IMR-90 (cell line): ENCODE data around the gene MFRP. TPM values are rescaled to one million over a fixed set of nuclear protein-coding genes. Genes with fewer than 3 reads are reported as not detected.

Experiments
- ATAC-seq: fragments of 200-7000 bp; cut with Tn5 transposase; 2 replicates; pipeline ENCODE4 v1.9.1; 2020; ENCODE audit warnings: low read depth, mild to moderate bottlenecking, moderate library complexity
- BruUV-seq: library from RNA; stranded (reverse); fragments of 400-500 nt; replicated peaks from 2 replicates; lab custom pipeline; 2021; lab: Mats Ljungman, UMichigan
- CTCF ChIA-PET: fragments of 300-600 bp; formaldehyde crosslinking; extraction: SDS; loops from one replicate; lab custom pipeline; 2021; ENCODE audit warnings: antibody characterized with exemption; lab: Yijun Ruan, JAX
- POLR2A ChIA-PET: fragments of 300-600 bp; sonication (Branson Sonifier 250); formaldehyde crosslinking; loops from one replicate; lab custom pipeline; 2022; ENCODE audit warnings: antibody characterized with exemption; ENCODE audit not compliant: unreplicated experiment; lab: Charles Lee
- DNase-seq: peaks from one replicate; pipeline ENCODE4 v3.0.0; 2013
- H2AFZ ChIP-seq: replicated peaks from 2 replicates; pipeline ENCODE3; 2013; ENCODE audit warnings: low read length, mild to moderate bottlenecking; ENCODE audit not compliant: poor library complexity
- H2AK5ac ChIP-seq: 2 replicates; pipeline ENCODE4 v1.6.1; 2013; ENCODE audit warnings: low read depth, low read length, inconsistent platforms
- H2AK9ac ChIP-seq: replicated peaks from 2 replicates; pipeline ENCODE3; 2013; ENCODE audit warnings: mild to moderate bottlenecking, low read depth, low read length, moderate library complexity; ENCODE audit not compliant: poor library complexity
- H2BK120ac ChIP-seq: 2 replicates; pipeline ENCODE4 v1.6.1; 2013; ENCODE audit warnings: low read depth, low read length, inconsistent platforms
- H2BK15ac ChIP-seq: 3 replicates; pipeline ENCODE4 v1.6.1; 2013; ENCODE audit warnings: low read depth, low read length, inconsistent platforms
- H2BK20ac ChIP-seq: 2 replicates; pipeline ENCODE4 v1.6.1; 2013; ENCODE audit warnings: low read depth, mild to moderate bottlenecking, inconsistent platforms, low read length, moderate library complexity
- H2BK5ac ChIP-seq: 2 replicates; pipeline ENCODE4 v1.6.1; 2013; ENCODE audit warnings: mild to moderate bottlenecking, low read depth, low read length, inconsistent platforms; ENCODE audit not compliant: poor library complexity, severe bottlenecking
- H3K14ac ChIP-seq: replicated peaks from 2 replicates; pipeline ENCODE4 v1.6.1; 2013; ENCODE audit warnings: low read depth, low read length, inconsistent platforms
- H3K18ac ChIP-seq: 2 replicates; pipeline ENCODE4 v1.6.1; 2013; ENCODE audit warnings: low read depth, low read length, control low read depth
- H3K23ac ChIP-seq: 2 replicates; pipeline ENCODE4 v1.6.1; 2013; ENCODE audit warnings: low read depth, low read length, inconsistent platforms
- H3K27ac ChIP-seq: 2 replicates; pipeline ENCODE4 v1.5.1; 2013; ENCODE audit warnings: mild to moderate bottlenecking, control low read depth, low read length; ENCODE audit not compliant: insufficient read depth
- H3K27me3 ChIP-seq: 2 replicates; pipeline ENCODE4 v1.6.1; 2013; ENCODE audit warnings: low read length; ENCODE audit not compliant: control insufficient read depth, insufficient read depth
- H3K36me3 ChIP-seq: 2 replicates; pipeline ENCODE4 v1.6.1; 2013; ENCODE audit warnings: low read length, mixed read lengths; ENCODE audit not compliant: control insufficient read depth, insufficient read depth
- H3K4ac ChIP-seq: 2 replicates; pipeline ENCODE4 v1.6.1; 2013; ENCODE audit warnings: low read depth, low read length, inconsistent platforms
- H3K4me1 ChIP-seq: 2 replicates; pipeline ENCODE4 v1.6.1; 2013; ENCODE audit warnings: low read length, mixed read lengths; ENCODE audit not compliant: control insufficient read depth, insufficient read depth
- H3K4me2 ChIP-seq: 2 replicates; pipeline ENCODE4 v1.6.1; 2013; ENCODE audit warnings: low read depth, mild to moderate bottlenecking, control low read depth, low read length, moderate library complexity
- H3K4me3 ChIP-seq: 2 replicates; pipeline ENCODE4 v1.5.1; 2013; ENCODE audit warnings: low read depth, mild to moderate bottlenecking, control low read depth, low read length, moderate library complexity; ENCODE audit not compliant: insufficient read depth
- H3K56ac ChIP-seq: 2 replicates; pipeline ENCODE4 v1.6.1; 2013; ENCODE audit warnings: low read length, inconsistent platforms; ENCODE audit not compliant: insufficient read depth; ENCODE audit errors: extremely low read depth
- H3K79me1 ChIP-seq, 2 experiments: 2 replicates each; pipeline ENCODE4 v1.6.1; 2013; ENCODE audit warnings: low read length in 2 of 2, inconsistent platforms in 1 of 2, low read depth in 1 of 2
- H3K9ac ChIP-seq: 2 replicates; pipeline ENCODE4 v1.6.1; 2013; ENCODE audit warnings: low read depth, low read length, control low read depth
- H3K9me1 ChIP-seq: 2 replicates; pipeline ENCODE4 v1.6.1; 2013; ENCODE audit warnings: low read length, inconsistent platforms; ENCODE audit not compliant: insufficient read depth
- H3K9me3 ChIP-seq: 2 replicates; pipeline ENCODE4 v1.6.1; 2013; ENCODE audit warnings: low read length; ENCODE audit not compliant: control insufficient read depth, insufficient read depth
- H4K20me1 ChIP-seq: 2 replicates; pipeline ENCODE4 v1.6.1; 2013; ENCODE audit warnings: low read length, inconsistent platforms; ENCODE audit not compliant: insufficient read depth
- H4K5ac ChIP-seq: 2 replicates; pipeline ENCODE4 v1.6.1; 2013; ENCODE audit warnings: mild to moderate bottlenecking, low read depth, low read length, control low read depth
- H4K8ac ChIP-seq, 2 experiments: 2 replicates each; pipeline ENCODE4 v1.6.1; 2013; ENCODE audit warnings: low read depth in 2 of 2, low read length in 2 of 2, control low read depth in 1 of 2, inconsistent platforms in 1 of 2
- H4K91ac ChIP-seq: 2 replicates; pipeline ENCODE4 v1.6.1; 2013; ENCODE audit warnings: low read depth, low read length, inconsistent platforms; ENCODE audit not compliant: insufficient read depth
- BHLHE40 ChIP-seq: fragments of 150-350 bp; IDR thresholded peaks from 2 replicates; pipeline ENCODE4 v1.6.1; 2016; ENCODE audit warnings: mild to moderate bottlenecking, low read depth, low read length
- CEBPB ChIP-seq: IDR thresholded peaks from 2 replicates; pipeline ENCODE4 v1.6.1; 2012; ENCODE audit warnings: low read depth, low read length, improper control_type of control experiment
- CHD1 ChIP-seq: IDR thresholded peaks from 2 replicates; pipeline ENCODE4 v1.6.1; 2012; ENCODE audit warnings: low read depth, low read length, improper control_type of control experiment
- ELK1 ChIP-seq: fragments of 150-350 bp; IDR thresholded peaks from 2 replicates; pipeline ENCODE4 v1.6.1; 2016; ENCODE audit warnings: low read depth, mild to moderate bottlenecking, low read length, moderate library complexity, borderline replicate concordance
- FOS ChIP-seq: fragments of 150-350 bp; IDR thresholded peaks from 2 replicates; pipeline ENCODE4 v1.6.1; 2016; ENCODE audit warnings: low read depth, low read length
- MAFK ChIP-seq: IDR thresholded peaks from 2 replicates; pipeline ENCODE4 v1.6.1; 2012; ENCODE audit warnings: low read depth, low read length, improper control_type of control experiment
- MAZ ChIP-seq: IDR thresholded peaks from 2 replicates; pipeline ENCODE4 v1.6.1; 2012; ENCODE audit warnings: low read depth, mild to moderate bottlenecking, low read length, improper control_type of control experiment, moderate library complexity, borderline replicate concordance
- MXI1 ChIP-seq: IDR thresholded peaks from 2 replicates; pipeline ENCODE4 v1.6.1; 2012; ENCODE audit warnings: low read depth, mild to moderate bottlenecking, low read length, moderate library complexity, borderline replicate concordance
- NFE2L2 ChIP-seq: fragments of 150-350 bp; IDR thresholded peaks from 2 replicates; pipeline ENCODE4 v1.6.1; 2016; ENCODE audit warnings: low read depth, mild to moderate bottlenecking, low read length
- POLR2A ChIP-seq: IDR thresholded peaks from 2 replicates; pipeline ENCODE4 v1.6.1; 2012; ENCODE audit warnings: mild to moderate bottlenecking, low read depth, low read length
- RAD21 ChIP-seq: IDR thresholded peaks from 2 replicates; pipeline ENCODE4 v1.6.1; 2012; ENCODE audit warnings: low read length, improper control_type of control experiment
- RCOR1 ChIP-seq: IDR thresholded peaks from 2 replicates; pipeline ENCODE4 v1.6.1; 2012; ENCODE audit warnings: mild to moderate bottlenecking, low read length, improper control_type of control experiment; ENCODE audit not compliant: insufficient replicate concordance
- RFX5 ChIP-seq: IDR thresholded peaks from 2 replicates; pipeline ENCODE4 v1.8.0; 2012; ENCODE audit warnings: low read depth, mild to moderate bottlenecking, low read length, moderate library complexity
- SMC3 ChIP-seq: fragments of 150-350 bp; IDR thresholded peaks from 2 replicates; pipeline ENCODE4 v1.6.1; 2016; ENCODE audit warnings: low read depth, mild to moderate bottlenecking, antibody characterized with exemption, low read length, moderate library complexity
- WGBS, 2 experiments: methylation state at CpG; one replicate each; pipeline versions ENCODE4 v1.1.5 to v1.1.7; 2013; ENCODE audit warnings: missing lambda C conversion rate in 2 of 2; ENCODE audit not compliant: insufficient read length in 1 of 2; ENCODE audit errors: extremely low coverage in 2 of 2; 5-methylcytosine and 5-hydroxymethylcytosine counted together
- dilution Hi-C: fragments of 300-500 bp; cut with HindIII; formaldehyde crosslinking; loops from one replicate; pipeline ENCODE4 v1.14.3; 2018; ENCODE audit warnings: low sequenced_read_pairs; ENCODE audit not compliant: unreplicated experiment
- in situ Hi-C: fragments of 300-500 bp; cut with MboI; formaldehyde crosslinking; loops from 3 replicates; pipeline ENCODE4 v1.14.3; 2019; ENCODE audit warnings: low sequenced_read_pairs, inconsistent platforms, mixed read lengths
- intact Hi-C: fragments of 100-400 bp; cut with micrococcal nuclease; formaldehyde crosslinking; loops from 2 replicates; pipeline ENCODE4 v1.10.0; 2022
- polyA plus RNA-seq, 3 experiments: library from polyadenylated mRNA; depleted of rRNA; stranded (reverse); fragments of >200 nt; gene quantifications; 2 replicates each; pipeline ENCODE4 v1.2.3, GENCODE V29; 2012; ENCODE audit warnings: low replicate concordance in 1 of 3
- total RNA-seq: library from RNA; depleted of rRNA; stranded (reverse); fragments of >200 nt; gene quantifications from 2 replicates; pipeline ENCODE4 v1.2.3, GENCODE V29; 2012
- TF ChIP-seq, protein P1 (sequence below): fragments of 150-350 bp; IDR thresholded peaks from 2 replicates; pipeline ENCODE4 v1.6.1; 2017; ENCODE audit warnings: mild to moderate bottlenecking, antibody characterized with exemption, low read length, low read depth
- TF ChIP-seq, protein P2 (sequence below): conservative IDR thresholded peaks from 2 replicates; pipeline ENCODE4 v1.5.1; 2012; ENCODE audit warnings: mild to moderate bottlenecking, low read depth, low read length, improper control_type of control experiment

The MFRP gene
- total and polyA plus RNA-seq, 2 of the 4 experiments (the other 2 are of a cell fraction) = not detected

GRCh38 chr11:119307974-119308373, 38.5 kb downstream of the MFRP start:
- ChIA-PET CTCF (interaction anchor here (1.2 to 1.5 kb wide), 2 partner anchors 16 to 30 kb away, joined by 3 to 7 read pairs; no protein-coding TSS in a partner anchor), POLR2A (interaction anchor here (1.1 to 1.2 kb wide), 2 partner anchors 11 to 13 kb away, joined by 3 to 4 read pairs; no protein-coding TSS in a partner anchor)
- peaks cover 8% of the 10 kb centered on the region for H3K4me1 ChIP-seq
- intact Hi-C loops = no loop called here
- no peak overlapping the region for H2AK5ac ChIP-seq
- H3K23ac ChIP-seq = no peak overlapping the region
- H2AFZ ChIP-seq = no peak overlapping the region
- H3K9ac ChIP-seq = no peak overlapping the region
- dilution Hi-C loops = no loop called here
- H2BK15ac ChIP-seq = no peak overlapping the region
- H3K4ac ChIP-seq = no peak overlapping the region
- no peak overlapping the region for H3K4me3 ChIP-seq
- no peak overlapping the region for H4K5ac ChIP-seq
- H3K27me3 ChIP-seq = no peaks in the 10 kb centered on the region
- BruUV-seq = no TSS peak
- no peak overlapping the region for H4K91ac ChIP-seq
- H2BK5ac ChIP-seq = no peak overlapping the region
- H3K36me3 ChIP-seq = peaks cover 56% of the 10 kb centered on the region
- H4K8ac ChIP-seq = no peak overlapping the region
- no peak overlapping the region for H3K27ac ChIP-seq
- in situ Hi-C loops = no loop called here
- H4K20me1 ChIP-seq = peaks cover 7% of the 10 kb centered on the region
- ATAC-seq (no peak), DNase-seq (no peak)
- WGBS, 2 experiments = 57% methylated on average over 3 of the region's 5 CpGs; no CpG with 5 or more reads in 1 of the 2 experiments
- H3K18ac ChIP-seq = no peak overlapping the region
- no peak overlapping the region for H2AK9ac ChIP-seq
- TF ChIP-seq SMC3 (no peak), MXI1 (no peak), NFE2L2 (no peak), FOS (no peak), CHD1 (no peak), RCOR1 (no peak), MAFK (no peak), POLR2A (no peak), RFX5 (no peak), CEBPB (no peak), MAZ (no peak), ELK1 (no peak), RAD21 (no peak), BHLHE40 (no peak)
- TF ChIP-seq, protein P1, sequence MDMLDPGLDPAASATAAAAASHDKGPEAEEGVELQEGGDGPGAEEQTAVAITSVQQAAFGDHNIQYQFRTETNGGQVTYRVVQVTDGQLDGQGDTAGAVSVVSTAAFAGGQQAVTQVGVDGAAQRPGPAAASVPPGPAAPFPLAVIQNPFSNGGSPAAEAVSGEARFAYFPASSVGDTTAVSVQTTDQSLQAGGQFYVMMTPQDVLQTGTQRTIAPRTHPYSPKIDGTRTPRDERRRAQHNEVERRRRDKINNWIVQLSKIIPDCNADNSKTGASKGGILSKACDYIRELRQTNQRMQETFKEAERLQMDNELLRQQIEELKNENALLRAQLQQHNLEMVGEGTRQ = no peak
- TF ChIP-seq, protein P2, sequence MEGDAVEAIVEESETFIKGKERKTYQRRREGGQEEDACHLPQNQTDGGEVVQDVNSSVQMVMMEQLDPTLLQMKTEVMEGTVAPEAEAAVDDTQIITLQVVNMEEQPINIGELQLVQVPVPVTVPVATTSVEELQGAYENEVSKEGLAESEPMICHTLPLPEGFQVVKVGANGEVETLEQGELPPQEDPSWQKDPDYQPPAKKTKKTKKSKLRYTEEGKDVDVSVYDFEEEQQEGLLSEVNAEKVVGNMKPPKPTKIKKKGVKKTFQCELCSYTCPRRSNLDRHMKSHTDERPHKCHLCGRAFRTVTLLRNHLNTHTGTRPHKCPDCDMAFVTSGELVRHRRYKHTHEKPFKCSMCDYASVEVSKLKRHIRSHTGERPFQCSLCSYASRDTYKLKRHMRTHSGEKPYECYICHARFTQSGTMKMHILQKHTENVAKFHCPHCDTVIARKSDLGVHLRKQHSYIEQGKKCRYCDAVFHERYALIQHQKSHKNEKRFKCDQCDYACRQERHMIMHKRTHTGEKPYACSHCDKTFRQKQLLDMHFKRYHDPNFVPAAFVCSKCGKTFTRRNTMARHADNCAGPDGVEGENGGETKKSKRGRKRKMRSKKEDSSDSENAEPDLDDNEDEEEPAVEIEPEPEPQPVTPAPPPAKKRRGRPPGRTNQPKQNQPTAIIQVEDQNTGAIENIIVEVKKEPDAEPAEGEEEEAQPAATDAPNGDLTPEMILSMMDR = no peak
- H3K56ac ChIP-seq = no peak overlapping the region
- no peak overlapping the region for H2BK120ac ChIP-seq
- H3K9me3 ChIP-seq = no peaks in the 10 kb centered on the region
- no peak overlapping the region for H3K14ac ChIP-seq
- H3K4me2 ChIP-seq = no peak overlapping the region
- H3K79me1 ChIP-seq = peaks cover 4 to 33% of the 10 kb centered on the region in 2 experiments; a peak in 3 of 4 replicates
- H3K9me1 ChIP-seq = peaks cover 10% of the 10 kb centered on the region
- H2BK20ac ChIP-seq = no peak overlapping the region
